ENCODE measurements around the gene ATP6V1G1. TPM values are rescaled to one million over a fixed set of nuclear protein-coding genes. Genes with fewer than 3 reads are reported as not detected.

ATP6V1G1 gene
- total RNA-seq, 3 donors from 2014 or later, result 151 to 240 (median 227) TPM

DNA sequence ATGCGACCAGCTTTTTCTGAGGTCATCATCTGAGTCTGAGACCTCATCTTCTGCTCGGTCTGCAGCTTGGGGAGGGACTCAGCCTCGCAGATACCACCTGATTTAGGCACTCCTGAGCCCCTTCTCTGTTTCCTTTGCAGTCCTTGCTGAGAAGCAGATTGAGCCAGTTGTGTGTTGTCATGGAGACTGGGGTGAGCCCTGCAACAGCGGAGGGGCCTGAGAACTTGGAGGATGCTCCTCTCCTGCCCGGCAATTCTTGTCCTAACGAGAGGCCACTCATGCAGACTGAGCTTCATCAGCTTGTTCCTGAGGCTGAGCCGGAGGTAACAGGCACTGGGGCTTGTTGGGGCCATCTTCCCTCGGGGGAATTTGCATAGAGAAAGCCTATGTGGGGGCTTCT lies 50.8 kb downstream of the ATP6V1G1 start:
- Histone ChIP-seq H3K36me3 (no peaks in the 10 kb centered on the region), H3K9me3 (no peaks in the 10 kb centered on the region), H3K4me3 (no peak overlapping the region), H3K27me3 (no peaks in the 10 kb centered on the region), H3K4me1 (no peaks in the 10 kb centered on the region), H3K27ac (no peak overlapping the region)
- TF ChIP-seq CTCF (IDR thresholded peaks at IDR 0.05) (no peak), POLR2AphosphoS5 (IDR thresholded peaks at IDR 0.05) (no peak), POLR2A (IDR thresholded peaks at IDR 0.05) (no peak)
- intact Hi-C loops (cut with DNase I; ENCODE audit: low total_unique reads), result no loop called here
- DNase-seq (ENCODE audit: low spot score in 2 of 2), result no peak

- Histone ChIP-seq H3K9me3 (no peaks in the 10 kb centered on the region), H3K4me3 (no peak overlapping the region), H3K36me3 (no peaks in the 10 kb centered on the region), H3K27me3 (no peaks in the 10 kb centered on the region), H3K4me1 (no peaks in the 10 kb centered on the region), H3K27ac (no peak overlapping the region)
- intact Hi-C loops (cut with DNase I; ENCODE audit: low total_unique reads), result no loop called here
- no peak for TF ChIP-seq POLR2AphosphoS5 (IDR thresholded peaks at IDR 0.05)
- TF ChIP-seq CTCF (IDR thresholded peaks at IDR 0.05), result no peak
- no peak for TF ChIP-seq POLR2A (IDR thresholded peaks at IDR 0.05)
- DNase-seq (ENCODE audit: low spot score in 2 of 2), result no peak
These were observed 54.4 kb downstream of the ATP6V1G1 start for GRCh38 chr9:114641967-114642366.

- Histone ChIP-seq H3K36me3 (no peaks in the 10 kb centered on the region), H3K9me3 (no peaks in the 10 kb centered on the region), H3K27me3 (no peaks in the 10 kb centered on the region), H3K4me3 (no peak overlapping the region), H3K4me1 (no peaks in the 10 kb centered on the region), H3K27ac (no peak overlapping the region)
- TF ChIP-seq CTCF (IDR thresholded peaks at IDR 0.05), result no peak
- no peak for TF ChIP-seq POLR2AphosphoS5 (IDR thresholded peaks at IDR 0.05)
- TF ChIP-seq POLR2A (IDR thresholded peaks at IDR 0.05), result no peak
- intact Hi-C loops (cut with DNase I; ENCODE audit: low total_unique reads), result no loop called here
- no peak for DNase-seq (ENCODE audit: low spot score in 2 of 2)
These were observed 55.4 kb downstream of the ATP6V1G1 start for GRCh38 chr9:114643001-114643400.

DNA sequence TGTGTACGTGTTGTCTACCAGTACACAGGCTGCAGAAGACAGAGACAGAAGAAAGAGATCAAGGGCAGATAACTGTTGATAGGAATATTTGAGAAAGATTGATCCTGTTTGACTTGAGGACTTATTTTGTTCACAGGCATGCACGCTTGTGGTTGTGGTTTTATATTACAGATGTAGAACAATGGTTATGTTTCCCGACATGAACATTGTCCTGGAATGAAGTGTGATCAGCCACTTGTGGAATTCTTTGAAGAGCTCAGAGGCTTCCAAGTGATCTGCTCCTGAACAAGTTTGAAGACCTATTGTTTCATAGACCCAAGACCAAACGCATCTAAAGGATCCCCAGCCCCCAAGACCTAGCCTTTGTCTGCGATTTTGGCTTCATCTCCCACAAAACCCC lies 56.3 kb downstream of the ATP6V1G1 start:
- no peak for TF ChIP-seq POLR2AphosphoS5 (IDR thresholded peaks at IDR 0.05)
- no peak for TF ChIP-seq CTCF (IDR thresholded peaks at IDR 0.05)
- TF ChIP-seq POLR2A (IDR thresholded peaks at IDR 0.05), result no peak
- Histone ChIP-seq H3K9me3 (no peaks in the 10 kb centered on the region), H3K4me1 (no peaks in the 10 kb centered on the region), H3K4me3 (no peak overlapping the region), H3K36me3 (no peaks in the 10 kb centered on the region), H3K27me3 (no peaks in the 10 kb centered on the region), H3K27ac (no peak overlapping the region)
- DNase-seq (ENCODE audit: low spot score in 2 of 2), result no peak
- intact Hi-C loops (cut with DNase I; ENCODE audit: low total_unique reads), result no loop called here

Other genes with a start within 250 kb of the ATP6V1G1 start
- gene AKNA, start 199.8 kb upstream of the ATP6V1G1 start, total RNA-seq, result 10 to 100 TPM; 20.1 to 52.0 (median 35.7) TPM
- gene WHRN, start 82.3 kb upstream of the ATP6V1G1 start, total RNA-seq, result 10 to 100 TPM in 2 of 3 donors, 1 to 10 TPM in 1; 2.4 to 16.4 (median 15.1) TPM
- 10 to 100 TPM; 12.8 to 21.3 (median 16.8) TPM for gene TMEM268, start 23.5 kb downstream of the ATP6V1G1 start, total RNA-seq
- not detected for gene TEX53, start 70.0 kb downstream of the ATP6V1G1 start, total RNA-seq
- gene TEX48, start 94.4 kb downstream of the ATP6V1G1 start, total RNA-seq, result not detected
- gene TNFSF15, start 218.3 kb downstream of the ATP6V1G1 start, total RNA-seq, result 1 to 10 TPM in 1 of 3 donors, under 1 TPM in 2; 0.16 to 2.0 (median 0.66) TPM

Measured in breast epithelium (tissue), 4 donors.